H9 (cell line): ENCODE results near the gene GSTO2. TPM values are rescaled to one million over a fixed set of nuclear protein-coding genes. Genes with fewer than 3 reads are reported as not detected.
A peak's percentile ranks its signal among the peaks of the same experiment; 100 is the strongest.

Source experiments
- DNase-seq: peaks from one replicate; pipeline ENCODE4 v3.0.0-alpha.2; 2017
- H2AFZ ChIP-seq: one replicate; pipeline ENCODE4 v1.6.1; 2013; ENCODE audit warnings: mild to moderate bottlenecking, low read length, control low read depth, moderate library complexity
- H2AK5ac ChIP-seq: 2 replicates; pipeline ENCODE4 v1.6.1; 2013; ENCODE audit warnings: low read length, control low read depth, mixed read lengths; ENCODE audit not compliant: insufficient read length
- H2BK120ac ChIP-seq: one replicate; pipeline ENCODE4 v1.6.1; 2013; ENCODE audit warnings: low read depth, mild to moderate bottlenecking, low read length, control low read depth, inconsistent platforms; ENCODE audit not compliant: poor library complexity, severe bottlenecking
- H2BK12ac ChIP-seq: 2 replicates; pipeline ENCODE4 v1.6.1; 2013; ENCODE audit warnings: low read length, control low read depth, mixed read lengths, low read depth; ENCODE audit not compliant: insufficient read length
- H2BK15ac ChIP-seq: 2 replicates; pipeline ENCODE4 v1.6.1; 2013; ENCODE audit warnings: low read depth, low read length, control low read depth
- H2BK20ac ChIP-seq: one replicate; pipeline ENCODE4 v1.6.1; 2013; ENCODE audit warnings: low read depth, mild to moderate bottlenecking, low read length, control low read depth, inconsistent platforms; ENCODE audit not compliant: poor library complexity, severe bottlenecking
- H2BK5ac ChIP-seq: 2 replicates; pipeline ENCODE4 v1.6.1; 2013; ENCODE audit warnings: low read length, control low read depth, mixed read lengths; ENCODE audit not compliant: insufficient read length
- H3K14ac ChIP-seq: 2 replicates; pipeline ENCODE4 v1.6.1; 2013; ENCODE audit warnings: low read length, control low read depth; ENCODE audit not compliant: insufficient read depth
- H3K18ac ChIP-seq: 2 replicates; pipeline ENCODE4 v1.6.1; 2013; ENCODE audit warnings: low read depth, mild to moderate bottlenecking, mixed read lengths, low read length, control low read depth; ENCODE audit not compliant: insufficient read length
- H3K23ac ChIP-seq: 2 replicates; pipeline ENCODE4 v1.6.1; 2013; ENCODE audit warnings: low read length, control low read depth, mixed read lengths, low read depth; ENCODE audit not compliant: insufficient read length
- H3K23me2 ChIP-seq: 2 replicates; pipeline ENCODE4 v1.6.1; 2013; ENCODE audit warnings: low read depth, mild to moderate bottlenecking, mixed read lengths, low read length, control low read depth; ENCODE audit not compliant: insufficient read length, poor library complexity, severe bottlenecking
- H3K27ac ChIP-seq: 2 replicates; pipeline ENCODE4 v1.5.1; 2013; ENCODE audit warnings: low read length, control low read depth, mixed read lengths, low read depth; ENCODE audit not compliant: insufficient read length
- H3K27me3 ChIP-seq: 2 replicates; pipeline ENCODE4 v1.6.1; 2013; ENCODE audit warnings: low read length, control low read depth, inconsistent platforms; ENCODE audit not compliant: insufficient read depth
- H3K4ac ChIP-seq: 2 replicates; pipeline ENCODE4 v1.6.1; 2013; ENCODE audit warnings: low read depth, mild to moderate bottlenecking, control low read depth, inconsistent platforms, low read length, moderate library complexity
- H3K4me1 ChIP-seq: 2 replicates; pipeline ENCODE4 v1.6.1; 2013; ENCODE audit warnings: low read length, control low read depth, inconsistent platforms; ENCODE audit not compliant: insufficient read depth
- H3K4me2 ChIP-seq: 2 replicates; pipeline ENCODE4 v1.6.1; 2013; ENCODE audit warnings: low read length, control low read depth, mixed read lengths; ENCODE audit not compliant: insufficient read length, insufficient read depth
- H3K56ac ChIP-seq: 2 replicates; pipeline ENCODE4 v1.6.1; 2013; ENCODE audit warnings: low read depth, mild to moderate bottlenecking, mixed read lengths, low read length, control low read depth; ENCODE audit not compliant: insufficient read length
- H3K79me1 ChIP-seq: 2 replicates; pipeline ENCODE4 v1.6.1; 2013; ENCODE audit warnings: low read depth, mild to moderate bottlenecking, moderate library complexity, low read length, control low read depth, inconsistent platforms; ENCODE audit not compliant: insufficient read depth, poor library complexity, severe bottlenecking
- H3K79me2 ChIP-seq: 2 replicates; pipeline ENCODE4 v1.6.1; 2013; ENCODE audit warnings: low read length, control low read depth, inconsistent platforms; ENCODE audit not compliant: insufficient read depth
- H3K9ac ChIP-seq: 2 replicates; pipeline ENCODE4 v1.6.1; 2013; ENCODE audit warnings: low read length, control low read depth, mixed read lengths; ENCODE audit not compliant: insufficient read length; ENCODE audit errors: extremely low read depth
- H3K9me3 ChIP-seq: one replicate; pipeline ENCODE4 v1.6.1; 2013; ENCODE audit warnings: low read depth, low read length, inconsistent platforms; ENCODE audit not compliant: control insufficient read depth
- H3T11ph ChIP-seq: one replicate; pipeline ENCODE4 v1.6.1; 2013; ENCODE audit warnings: mild to moderate bottlenecking, low read length, control low read depth, inconsistent platforms
- H4K20me1 ChIP-seq: one replicate; pipeline ENCODE4 v1.6.1; 2013; ENCODE audit not compliant: control insufficient read depth, insufficient read length, insufficient read depth
- H4K5ac ChIP-seq: 2 replicates; pipeline ENCODE4 v1.6.1; 2013; ENCODE audit warnings: low read depth, mild to moderate bottlenecking, mixed read lengths, low read length, control low read depth; ENCODE audit not compliant: insufficient read length
- H4K8ac ChIP-seq: replicated peaks from 2 replicates; pipeline ENCODE4 v1.6.1; 2013; ENCODE audit warnings: low read length, control low read depth, mixed read lengths, low read depth; ENCODE audit not compliant: insufficient read length
- H4K91ac ChIP-seq: 2 replicates; pipeline ENCODE4 v1.6.1; 2013; ENCODE audit warnings: low read depth, mild to moderate bottlenecking, moderate library complexity, mixed read lengths, low read length, control low read depth; ENCODE audit not compliant: insufficient read length
- H3K27ac Mint-ChIP-seq, 3 experiments: 2 replicates in 2 of 3; 3 replicates in 1 of 3; pipeline ENCODE4 v1.8.0; 2020 to 2021; ENCODE audit warnings: mixed read lengths in 3 of 3, mild to moderate bottlenecking in 1 of 3, moderate library complexity in 1 of 3
- H3K27me3 Mint-ChIP-seq: 2 replicates; pipeline ENCODE4 v1.8.0; 2021; ENCODE audit warnings: low read depth, mild to moderate bottlenecking, moderate library complexity, mixed read lengths
- H3K36me3 Mint-ChIP-seq, 3 experiments: 2 replicates in 2 of 3; 3 replicates in 1 of 3; pipeline ENCODE4 v1.8.0; 2020 to 2021; ENCODE audit warnings: low read depth in 3 of 3, mixed read lengths in 3 of 3; ENCODE audit not compliant: insufficient read depth in 1 of 3
- H3K4me1 Mint-ChIP-seq, 2 experiments: 2 replicates each; pipeline ENCODE4 v1.8.0; 2020; ENCODE audit warnings: mixed read lengths in 2 of 2
- H3K4me3 Mint-ChIP-seq, 2 experiments: 2 replicates in 1 of 2; 3 replicates in 1 of 2; pipeline ENCODE4 v1.8.0; 2020 to 2021; ENCODE audit warnings: mild to moderate bottlenecking in 2 of 2, mixed read lengths in 2 of 2, moderate library complexity in 1 of 2
- H3K9me3 Mint-ChIP-seq, 2 experiments: 2 replicates in 1 of 2; 3 replicates in 1 of 2; pipeline ENCODE4 v1.8.0; 2020; ENCODE audit warnings: mild to moderate bottlenecking in 2 of 2, mixed read lengths in 2 of 2, moderate library complexity in 1 of 2
- WGBS: extraction: QIAGEN DNeasy Blood & Tissue Kit; methylation state at CpG from one replicate; pipeline ENCODE4 v1.1.7; 2013; ENCODE audit warnings: missing lambda C conversion rate, low lambda C conversion rate, mixed read lengths; ENCODE audit not compliant: insufficient read length; ENCODE audit errors: extremely low coverage; 5-methylcytosine and 5-hydroxymethylcytosine counted together
- total RNA-seq: library from RNA; stranded (reverse); gene quantifications from 2 replicates; pipeline ENCODE4 v1.2.1, GENCODE V29; 2021
- TF ChIP-seq, protein P1 (sequence below): fragments of 200-600 bp; sonication (generic); conservative IDR thresholded peaks from 3 replicates; pipeline ENCODE4 v1.8.0; 2021; ENCODE audit warnings: antibody characterized with exemption, mild to moderate bottlenecking

The GSTO2 gene
- total RNA-seq, 1 experiment from 2014 or later = 14.5 TPM

DNA sequence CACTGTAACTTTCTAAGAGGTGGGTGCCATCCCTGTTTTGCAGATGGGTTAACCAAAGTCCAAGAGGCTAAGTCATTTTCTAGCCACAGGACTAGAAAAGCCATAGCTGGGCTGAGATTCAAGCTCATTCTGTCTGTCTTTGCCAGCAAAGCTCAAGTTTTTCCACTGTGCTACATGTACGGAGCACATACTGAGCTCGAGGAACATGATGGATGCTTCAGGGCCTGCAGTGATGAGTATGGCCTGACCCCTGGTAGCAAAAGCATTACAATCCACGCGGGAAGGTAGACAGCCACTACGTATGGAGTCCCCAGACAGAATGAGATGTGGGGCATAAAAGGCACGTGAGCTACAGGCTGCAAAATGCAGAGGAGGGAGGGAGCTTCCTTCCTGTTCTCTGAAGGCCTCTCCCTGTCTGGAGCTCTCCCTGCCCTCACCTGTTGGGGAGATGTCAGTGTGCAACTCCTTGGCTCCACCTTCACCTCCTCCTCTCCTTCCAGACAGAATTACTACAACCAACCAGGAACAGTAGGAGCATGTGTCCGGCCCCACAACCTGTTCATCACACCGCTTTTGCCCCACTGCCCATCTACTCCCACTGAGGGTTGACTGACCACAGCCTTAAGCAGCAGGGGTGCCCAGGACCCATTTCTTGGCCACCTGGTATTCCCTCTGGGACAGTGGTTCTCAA lies 52.9 kb downstream of the GSTO2 start:
- peaks cover 18% of the 10 kb centered on the region; the same call in 1 of the 2 replicates for H3K79me2 ChIP-seq

More for the DNA sequence above, 52.9 kb downstream of the GSTO2 start:
- H3K27me3 ChIP-seq = no peaks in the 10 kb centered on the region
- no peaks in the 10 kb centered on the region for H3K23me2 ChIP-seq
- no peak overlapping the region for H3K4ac ChIP-seq
- Mint-ChIP-seq H3K27me3 (no peaks in the 10 kb centered on the region), H3K4me3 (no peak overlapping the region; a peak in 1 of 5 replicates), H3K4me1 (peaks cover 78 to 80% of the 10 kb centered on the region in 2 experiments), H3K36me3 (peaks cover 18 to 23% (median 22%) of the 10 kb centered on the region in 3 experiments), H3K27ac (peak overlapping the region in 2 of 3 experiments; percentile 54 to 88; a peak in 5 of 7 replicates), H3K9me3 (no peaks in the 10 kb centered on the region)
- no peaks in the 10 kb centered on the region for H3K9me3 ChIP-seq
- no peak overlapping the region for H2BK15ac ChIP-seq
- H2BK5ac ChIP-seq = no peak overlapping the region
- H3K4me1 ChIP-seq = peaks cover 27% of the 10 kb centered on the region
- no peak overlapping the region for H2BK20ac ChIP-seq
- DNase-seq = no peak
- H3K56ac ChIP-seq = no peak overlapping the region
- no peak overlapping the region for H3K18ac ChIP-seq
- no peak overlapping the region for H2BK120ac ChIP-seq
- H4K20me1 ChIP-seq = no peaks in the 10 kb centered on the region
- H3K23ac ChIP-seq = no peak overlapping the region
- no peak overlapping the region for H3K27ac ChIP-seq
- H3K79me1 ChIP-seq = no peaks in the 10 kb centered on the region
- H4K5ac ChIP-seq = no peak overlapping the region
- WGBS = no CpG with 5 or more reads among the region's 8 CpGs
- H4K8ac ChIP-seq = no peak overlapping the region
- no peak overlapping the region for H2BK12ac ChIP-seq
- H3K14ac ChIP-seq = no peak overlapping the region
- H3T11ph ChIP-seq = no peak overlapping the region
- TF ChIP-seq, protein P1, sequence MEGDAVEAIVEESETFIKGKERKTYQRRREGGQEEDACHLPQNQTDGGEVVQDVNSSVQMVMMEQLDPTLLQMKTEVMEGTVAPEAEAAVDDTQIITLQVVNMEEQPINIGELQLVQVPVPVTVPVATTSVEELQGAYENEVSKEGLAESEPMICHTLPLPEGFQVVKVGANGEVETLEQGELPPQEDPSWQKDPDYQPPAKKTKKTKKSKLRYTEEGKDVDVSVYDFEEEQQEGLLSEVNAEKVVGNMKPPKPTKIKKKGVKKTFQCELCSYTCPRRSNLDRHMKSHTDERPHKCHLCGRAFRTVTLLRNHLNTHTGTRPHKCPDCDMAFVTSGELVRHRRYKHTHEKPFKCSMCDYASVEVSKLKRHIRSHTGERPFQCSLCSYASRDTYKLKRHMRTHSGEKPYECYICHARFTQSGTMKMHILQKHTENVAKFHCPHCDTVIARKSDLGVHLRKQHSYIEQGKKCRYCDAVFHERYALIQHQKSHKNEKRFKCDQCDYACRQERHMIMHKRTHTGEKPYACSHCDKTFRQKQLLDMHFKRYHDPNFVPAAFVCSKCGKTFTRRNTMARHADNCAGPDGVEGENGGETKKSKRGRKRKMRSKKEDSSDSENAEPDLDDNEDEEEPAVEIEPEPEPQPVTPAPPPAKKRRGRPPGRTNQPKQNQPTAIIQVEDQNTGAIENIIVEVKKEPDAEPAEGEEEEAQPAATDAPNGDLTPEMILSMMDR = no peak
- H3K4me2 ChIP-seq = no peak overlapping the region
- no peak overlapping the region for H2AFZ ChIP-seq
- no peak overlapping the region for H3K9ac ChIP-seq
- H4K91ac ChIP-seq = no peak overlapping the region
- H2AK5ac ChIP-seq = no peak overlapping the region
